ENCODE measurements around the gene SND1.

DNA sequence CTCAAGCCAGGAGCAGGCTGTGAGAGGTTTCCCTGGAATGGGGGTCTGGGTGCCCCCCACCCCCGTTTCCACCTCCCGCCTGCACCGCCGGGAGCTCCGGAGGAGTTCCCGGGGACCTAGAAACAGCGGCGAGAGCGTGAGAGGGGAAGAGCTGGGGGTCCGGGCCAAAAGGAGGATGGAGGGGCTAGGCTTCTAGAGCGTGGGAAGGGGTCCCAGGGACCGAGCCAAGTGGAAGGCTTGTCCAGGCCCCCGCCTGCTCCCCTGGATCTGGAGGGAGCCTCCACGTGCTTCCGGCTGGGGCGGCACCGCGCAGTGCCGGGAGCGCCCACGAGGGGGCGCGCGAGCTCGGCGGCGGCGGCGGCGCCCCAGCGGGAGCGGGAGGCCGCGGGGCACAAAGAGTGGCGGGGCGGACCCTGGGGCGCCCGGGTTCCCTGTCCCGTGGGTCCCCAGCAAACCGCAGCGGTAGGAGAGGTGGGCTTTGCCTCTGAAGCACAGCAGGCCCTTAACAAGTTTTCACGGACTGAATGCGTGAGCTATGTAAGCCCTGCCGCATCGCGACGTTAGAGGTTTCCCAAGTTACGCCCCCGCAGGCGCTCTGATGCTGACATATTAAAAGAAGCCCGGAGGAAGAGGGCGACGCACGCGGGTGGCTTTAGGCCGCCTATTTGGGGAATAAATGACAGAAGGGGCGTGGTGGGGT lies 483.7 kb downstream of the SND1 start:
- TF ChIP-seq ZFP37 (tag by site-specific recombination; IDR thresholded peaks at IDR 0.05), result no peak
- TF ChIP-seq, protein P1, sequence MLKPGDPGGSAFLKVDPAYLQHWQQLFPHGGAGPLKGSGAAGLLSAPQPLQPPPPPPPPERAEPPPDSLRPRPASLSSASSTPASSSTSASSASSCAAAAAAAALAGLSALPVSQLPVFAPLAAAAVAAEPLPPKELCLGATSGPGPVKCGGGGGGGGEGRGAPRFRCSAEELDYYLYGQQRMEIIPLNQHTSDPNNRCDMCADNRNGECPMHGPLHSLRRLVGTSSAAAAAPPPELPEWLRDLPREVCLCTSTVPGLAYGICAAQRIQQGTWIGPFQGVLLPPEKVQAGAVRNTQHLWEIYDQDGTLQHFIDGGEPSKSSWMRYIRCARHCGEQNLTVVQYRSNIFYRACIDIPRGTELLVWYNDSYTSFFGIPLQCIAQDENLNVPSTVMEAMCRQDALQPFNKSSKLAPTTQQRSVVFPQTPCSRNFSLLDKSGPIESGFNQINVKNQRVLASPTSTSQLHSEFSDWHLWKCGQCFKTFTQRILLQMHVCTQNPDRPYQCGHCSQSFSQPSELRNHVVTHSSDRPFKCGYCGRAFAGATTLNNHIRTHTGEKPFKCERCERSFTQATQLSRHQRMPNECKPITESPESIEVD (tag by site-specific recombination; IDR thresholded peaks at IDR 0.05), result no peak
